ENCODE data around the gene INS. TPM values are rescaled to one million over a fixed set of nuclear protein-coding genes. Genes with fewer than 3 reads are reported as not detected.

The INS gene
- total RNA-seq, 1 experiment from 2014 or later: not detected

- POLR2A ChIA-PET (ENCODE audit: low non-redundant PET): no interaction called here
These were observed 31.2 kb downstream of the INS start for GRCh38 chr11:2129699-2130366.

GRCh38 chr11:2129308-2129698 is 31.7 kb downstream of the INS start:
- TF ChIP-seq CTCF (conservative IDR thresholded peaks at IDR 0.05; ENCODE audit: low read depth, low read length): no peak
- TF ChIP-seq EZH2 (IDR thresholded peaks at IDR 0.05; ENCODE audit: borderline replicate concordance, low read depth, low read length, poor library complexity, severe bottlenecking): no peak
- Histone ChIP-seq H3K27ac (ENCODE audit: low read depth, low read length, poor library complexity, severe bottlenecking) (no peak overlapping the region), H3K36me3 (ENCODE audit: insufficient read depth, low read length, poor library complexity, severe bottlenecking) (no peaks in the 10 kb centered on the region), H3K27me3 (replicated peaks; ENCODE audit: insufficient read depth, low read depth, low read length, poor library complexity) (no peaks in the 10 kb centered on the region), H3K4me3 (ENCODE audit: low read depth, low read length, poor library complexity, severe bottlenecking) (no peak overlapping the region), H3K9me3 (ENCODE audit: low read depth, low read length, poor library complexity, severe bottlenecking) (no peaks in the 10 kb centered on the region), H3K4me1 (ENCODE audit: insufficient read depth, low read length, poor library complexity, severe bottlenecking) (no peaks in the 10 kb centered on the region)
- CTCF ChIA-PET: no interaction called here
- intact Hi-C loops (cut with micrococcal nuclease; ENCODE audit: unreplicated experiment): no loop called here
- no peak for DNase-seq (ENCODE audit: low spot score)
- BruUV-seq (replicated peaks): no TSS peak
- POLR2A ChIA-PET (ENCODE audit: low non-redundant PET): no interaction called here

More at GRCh38 chr11:2129699-2130366, 31.2 kb downstream of the INS start:
- Histone ChIP-seq H3K27me3 (replicated peaks; ENCODE audit: insufficient read depth, low read depth, low read length, poor library complexity) (no peaks in the 10 kb centered on the region), H3K36me3 (ENCODE audit: insufficient read depth, low read length, poor library complexity, severe bottlenecking) (no peaks in the 10 kb centered on the region), H3K4me1 (ENCODE audit: insufficient read depth, low read length, poor library complexity, severe bottlenecking) (no peaks in the 10 kb centered on the region), H3K27ac (ENCODE audit: low read depth, low read length, poor library complexity, severe bottlenecking) (no peak overlapping the region), H3K9me3 (ENCODE audit: low read depth, low read length, poor library complexity, severe bottlenecking) (no peaks in the 10 kb centered on the region), H3K4me3 (ENCODE audit: low read depth, low read length, poor library complexity, severe bottlenecking) (no peak overlapping the region)
- DNase-seq (ENCODE audit: low spot score): no peak
- no TSS peak for BruUV-seq (replicated peaks)
- TF ChIP-seq CTCF (conservative IDR thresholded peaks at IDR 0.05; ENCODE audit: low read depth, low read length) (no peak), EZH2 (IDR thresholded peaks at IDR 0.05; ENCODE audit: borderline replicate concordance, low read depth, low read length, poor library complexity, severe bottlenecking) (no peak)
- CTCF ChIA-PET: no interaction called here
- intact Hi-C loops (cut with micrococcal nuclease; ENCODE audit: unreplicated experiment): no loop called here

GRCh38 chr11:2128511-2129307 is 32.3 kb downstream of the INS start:
- H3K4me3 ChIP-seq (ENCODE audit: low read depth, low read length, poor library complexity, severe bottlenecking): no peak overlapping the region
- H3K27ac ChIP-seq (ENCODE audit: low read depth, low read length, poor library complexity, severe bottlenecking): no peak overlapping the region
- intact Hi-C loops (cut with micrococcal nuclease; ENCODE audit: unreplicated experiment): no loop called here
- no peaks in the 10 kb centered on the region for H3K9me3 ChIP-seq (ENCODE audit: low read depth, low read length, poor library complexity, severe bottlenecking)
- TF ChIP-seq EZH2 (IDR thresholded peaks at IDR 0.05; ENCODE audit: borderline replicate concordance, low read depth, low read length, poor library complexity, severe bottlenecking) (no peak), CTCF (conservative IDR thresholded peaks at IDR 0.05; ENCODE audit: low read depth, low read length) (no peak)
- H3K36me3 ChIP-seq (ENCODE audit: insufficient read depth, low read length, poor library complexity, severe bottlenecking): no peaks in the 10 kb centered on the region
- H3K27me3 ChIP-seq (replicated peaks; ENCODE audit: insufficient read depth, low read depth, low read length, poor library complexity): no peaks in the 10 kb centered on the region
- no peak for DNase-seq (ENCODE audit: low spot score)
- POLR2A ChIA-PET (ENCODE audit: low non-redundant PET): no interaction called here
- CTCF ChIA-PET: no interaction called here
- no TSS peak for BruUV-seq (replicated peaks)
- no peaks in the 10 kb centered on the region for H3K4me1 ChIP-seq (ENCODE audit: insufficient read depth, low read length, poor library complexity, severe bottlenecking)
